ENCODE data around the gene VWDE.
A peak's percentile ranks its signal among the peaks of the same experiment; 100 is the strongest.
"Not testable (repeated sequence)": the region's sequence is repeated elsewhere in the genome, so short reads cannot be mapped to it uniquely, and the experiment has no call there.

The VWDE gene

DNA sequence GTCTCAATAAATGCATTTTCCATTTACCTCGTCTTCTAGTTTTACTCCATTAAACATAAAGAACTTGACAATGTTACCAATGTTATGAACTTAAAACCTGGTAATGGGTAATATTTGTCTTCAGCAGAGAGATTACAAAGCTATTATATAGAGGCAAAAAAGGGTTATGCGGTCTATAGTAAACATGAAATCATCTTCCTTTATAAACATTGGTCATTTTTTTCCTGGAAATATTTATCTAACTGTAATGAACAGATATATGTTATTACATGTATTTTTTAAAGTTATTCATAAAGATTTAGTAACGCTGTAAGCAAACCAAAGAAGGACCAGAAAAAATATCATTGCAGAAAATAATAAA is 1.3 kb downstream of the VWDE start:
- no peak for DNase-seq (ENCODE audit: low read depth in 2 of 3, low spot score in 1 of 3)

DNA sequence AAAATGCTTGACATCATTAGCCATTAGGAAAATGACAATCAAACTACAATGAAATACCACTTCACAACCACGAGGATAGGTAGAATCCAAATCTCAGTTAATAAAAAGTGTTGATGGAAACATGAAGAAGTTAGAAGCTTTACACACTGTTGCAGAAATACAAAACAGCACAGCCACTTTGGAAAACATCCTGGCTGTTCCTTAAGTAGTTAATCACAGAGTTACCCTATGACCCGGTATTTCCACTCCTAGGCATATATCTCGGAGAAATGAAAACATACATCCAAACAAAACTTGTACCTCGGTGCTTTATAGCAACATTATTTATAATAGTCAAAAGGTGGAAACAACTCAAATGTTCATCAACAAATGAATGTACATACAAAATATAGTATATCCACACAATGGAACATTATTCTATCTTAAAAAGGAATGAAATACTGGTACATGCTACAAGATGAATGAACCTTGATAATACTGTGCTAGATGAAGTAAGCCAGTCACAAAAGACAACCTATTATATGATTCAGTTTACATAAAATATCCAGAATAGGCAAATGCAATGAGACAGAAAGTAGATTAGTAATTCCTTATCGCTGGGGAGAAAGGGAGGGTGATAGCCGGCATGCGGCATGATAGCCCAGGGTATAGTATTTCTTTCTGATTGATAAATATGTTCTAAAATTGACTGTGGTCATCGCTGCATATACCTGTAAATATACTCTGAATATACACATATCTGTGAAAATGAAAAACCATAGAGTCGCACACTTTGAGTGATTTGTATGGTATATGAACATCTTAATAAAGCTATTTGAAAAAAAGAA is 1.9 kb downstream of the VWDE start:
- no peak for DNase-seq (ENCODE audit: low read depth in 2 of 3, low spot score in 1 of 3)

DNA sequence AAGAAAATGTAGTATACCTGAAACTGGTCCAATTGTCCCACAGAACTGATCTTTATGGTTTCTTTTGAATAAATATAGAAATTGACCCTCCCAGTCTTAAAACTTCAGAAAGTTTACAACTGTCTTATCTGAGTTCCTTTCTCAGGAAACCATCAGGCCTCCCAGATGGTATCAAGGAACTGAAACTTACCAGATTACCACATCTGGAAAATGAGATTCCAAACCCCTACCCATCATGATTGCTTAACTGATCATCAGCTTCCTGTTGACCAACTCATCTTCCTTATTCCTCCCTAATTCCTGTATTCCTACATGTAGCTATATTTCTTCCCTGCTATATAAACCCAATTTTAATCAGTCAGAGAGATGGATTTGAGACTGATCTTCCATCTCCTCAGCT is 5.5 kb downstream of the VWDE start:
- no peak for DNase-seq (ENCODE audit: low read depth in 2 of 3, low spot score in 1 of 3)

DNA sequence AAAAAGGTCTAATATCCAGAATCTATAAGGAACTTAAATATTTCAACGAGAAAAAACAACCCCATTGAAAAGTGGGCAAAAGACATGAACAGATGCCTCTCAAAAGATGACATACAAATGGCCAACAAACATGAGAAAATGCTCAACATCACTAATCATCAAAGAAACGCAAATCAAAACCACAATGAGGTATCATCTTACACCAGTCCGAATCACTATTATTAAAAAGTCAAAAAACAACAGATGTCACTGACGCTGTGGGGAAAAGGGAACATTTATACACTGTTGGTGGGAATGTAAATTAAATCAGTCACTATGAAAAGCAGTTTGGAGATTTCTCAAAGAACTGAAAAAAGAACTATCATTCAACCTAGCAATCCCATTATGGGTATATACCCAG is 6.0 kb downstream of the VWDE start:
- DNase-seq (ENCODE audit: low read depth in 2 of 3, low spot score in 1 of 3), result no peak

DNA sequence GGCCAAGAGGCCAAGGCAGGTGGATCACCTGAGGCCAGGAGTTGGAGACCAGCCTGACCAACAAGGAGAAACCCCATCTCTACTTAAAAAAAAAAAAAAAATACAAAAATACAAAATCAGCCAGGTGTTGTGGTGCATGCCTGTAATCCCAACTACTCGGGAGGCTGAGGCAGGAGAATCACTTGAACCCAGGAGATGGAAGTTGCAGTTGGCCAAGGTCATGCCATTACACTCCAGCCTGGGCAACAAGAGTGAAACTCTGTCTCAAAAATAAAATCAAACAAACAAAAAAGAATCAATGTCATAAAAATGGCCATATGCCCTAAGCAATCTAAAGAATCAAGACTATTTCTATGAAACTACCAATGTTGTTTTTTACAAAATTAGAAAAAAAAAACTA is 7.0 kb downstream of the VWDE start:
- DNase-seq (ENCODE audit: low read depth in 2 of 3, low spot score in 1 of 3), result not testable (repeated sequence)

DNA sequence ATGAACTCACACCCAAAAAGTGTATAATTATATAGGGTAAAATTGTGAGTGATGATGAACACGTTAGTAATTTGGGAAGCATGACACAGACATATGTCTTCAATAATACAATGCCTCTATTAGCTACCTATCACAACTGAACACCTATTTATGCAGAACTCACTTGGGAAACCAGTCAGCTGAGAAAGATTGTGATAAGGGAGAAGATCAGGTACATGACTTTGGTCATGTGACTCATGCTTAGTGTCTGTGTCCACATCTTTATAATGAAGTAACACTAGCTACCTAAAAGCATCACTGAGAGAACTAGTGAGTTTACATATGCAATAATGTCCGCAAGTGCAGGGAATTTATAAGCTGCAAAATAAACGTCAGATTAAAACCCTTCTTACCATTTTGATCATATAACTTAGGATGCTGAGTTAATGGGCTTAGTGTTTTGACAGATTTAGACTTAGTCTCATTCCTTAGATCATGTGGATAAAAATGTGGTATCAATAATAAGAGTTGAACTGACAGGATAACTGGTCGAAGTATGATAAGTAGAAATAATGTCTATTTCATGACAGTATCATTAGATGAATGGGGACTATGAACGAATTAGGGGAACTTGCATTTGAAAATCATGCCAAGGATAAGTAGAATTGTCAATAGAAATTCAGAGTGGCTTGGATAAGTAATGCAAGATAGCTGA is 11.6 kb downstream of the VWDE start:
- no peak for DNase-seq (ENCODE audit: low read depth in 2 of 3, low spot score in 1 of 3)

DNA sequence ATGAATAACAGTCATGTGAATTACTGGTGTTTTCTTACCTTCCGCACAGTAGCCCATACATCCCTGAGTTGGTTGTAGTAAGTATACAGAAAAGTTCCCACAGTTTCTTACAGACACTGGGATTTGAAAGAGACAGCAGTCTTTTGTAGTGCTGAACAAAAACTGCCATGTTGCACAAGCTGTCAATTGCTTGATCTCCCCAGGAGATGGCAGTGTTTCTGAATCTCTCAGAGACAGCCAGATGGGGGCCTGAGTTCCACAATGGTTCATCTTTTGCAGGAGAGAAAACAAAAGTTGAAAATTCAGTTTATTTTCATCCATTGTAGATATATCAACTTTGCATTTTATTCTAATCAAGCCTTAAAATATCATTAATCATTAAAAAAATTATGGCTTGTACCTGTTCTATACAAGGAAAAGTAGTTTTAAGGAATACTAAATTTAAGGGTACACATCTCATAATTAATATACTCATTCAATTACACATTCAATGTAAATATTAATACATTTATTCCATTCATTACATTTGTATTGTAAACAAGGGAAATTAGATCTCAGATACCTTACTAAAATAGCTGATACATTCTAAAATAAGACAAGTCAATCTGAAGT is 14.5 kb downstream of the VWDE start:
- DNase-seq (ENCODE audit: low read depth in 2 of 3, low spot score in 1 of 3), result peak in 1 of 3 donors; percentile 30

DNA sequence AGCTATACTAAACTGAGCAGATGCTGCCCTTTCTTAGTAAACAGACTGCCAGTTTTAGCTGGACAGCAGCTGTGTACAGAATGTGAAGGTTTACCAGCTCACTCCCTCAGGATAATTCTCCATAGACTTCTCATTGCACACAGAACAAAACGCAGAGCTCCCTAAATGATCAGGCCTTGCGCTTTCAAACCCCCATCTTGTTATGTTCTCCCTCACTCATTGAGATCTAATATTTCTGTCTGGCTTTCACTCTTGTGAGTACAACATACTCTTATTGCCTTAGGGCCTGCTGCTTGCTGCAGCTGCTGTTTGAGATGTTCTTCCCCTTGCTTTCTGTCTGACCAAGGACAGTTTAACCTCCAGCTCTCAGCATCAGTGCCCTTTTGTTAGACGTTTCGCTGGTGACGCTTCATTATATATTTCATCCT is 17.3 kb downstream of the VWDE start:
- DNase-seq (ENCODE audit: low read depth in 2 of 3, low spot score in 1 of 3), result no peak

DNA sequence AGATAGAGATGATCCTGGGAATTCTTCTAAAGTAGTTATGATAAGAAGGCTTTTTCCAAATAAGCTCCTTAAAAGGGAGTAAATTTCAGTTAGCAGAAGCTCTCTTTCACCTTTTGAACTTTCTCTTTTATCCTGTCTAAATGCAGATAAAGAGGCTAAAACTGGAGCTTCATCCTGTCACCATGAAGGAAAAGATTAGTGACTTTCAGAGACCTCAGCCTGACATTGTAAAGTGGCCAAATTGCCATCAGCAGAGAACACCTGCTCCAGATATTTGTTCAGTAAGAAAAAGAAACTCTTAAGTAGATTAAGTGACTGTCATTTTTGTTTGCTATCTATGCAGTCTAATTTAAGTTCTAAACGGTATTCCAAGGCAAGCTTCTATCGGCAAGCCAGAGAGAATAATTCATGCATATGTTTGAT is 18.3 kb downstream of the VWDE start:
- DNase-seq (ENCODE audit: low read depth in 2 of 3, low spot score in 1 of 3), result no peak

DNA sequence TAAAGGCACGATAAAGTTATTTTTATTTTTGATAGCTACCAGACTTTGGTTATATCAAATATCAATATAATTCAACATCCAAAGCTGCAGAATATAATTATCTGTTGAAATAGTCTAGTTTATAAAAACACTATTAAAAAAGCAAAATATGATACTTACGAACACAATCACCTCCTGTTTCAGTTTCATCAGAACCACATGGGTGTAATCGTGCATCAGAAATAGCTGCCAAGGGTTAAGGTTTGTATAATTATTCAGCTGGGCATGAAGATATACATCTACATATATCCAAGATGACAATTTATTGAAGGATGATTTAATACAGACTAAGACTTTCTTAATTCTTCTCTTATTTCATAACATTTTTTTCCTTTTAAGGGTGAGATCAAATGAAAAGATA is 20.3 kb downstream of the VWDE start:
- DNase-seq (ENCODE audit: low read depth in 2 of 3, low spot score in 1 of 3), result no peak

DNA sequence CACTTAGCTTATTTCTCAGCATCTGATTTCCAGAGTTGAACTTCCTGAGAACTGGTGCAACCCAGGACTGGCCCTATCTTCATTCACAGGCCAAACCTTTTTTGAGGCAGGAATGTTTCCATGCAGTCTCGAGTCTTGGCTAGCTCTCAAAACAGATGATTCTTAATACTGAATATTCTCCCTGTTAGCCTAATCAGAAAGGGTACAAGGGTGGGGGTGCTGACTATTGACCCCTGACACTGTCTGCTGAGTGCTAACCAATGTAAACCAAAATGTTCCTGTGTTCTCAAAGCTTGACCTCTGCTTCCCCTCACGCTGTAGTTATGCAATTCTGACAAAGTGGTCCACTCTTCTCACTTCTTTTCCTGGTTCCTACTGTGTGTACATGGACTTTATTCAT is 25.3 kb downstream of the VWDE start:
- DNase-seq (ENCODE audit: low read depth in 2 of 3, low spot score in 1 of 3), result no peak

DNA sequence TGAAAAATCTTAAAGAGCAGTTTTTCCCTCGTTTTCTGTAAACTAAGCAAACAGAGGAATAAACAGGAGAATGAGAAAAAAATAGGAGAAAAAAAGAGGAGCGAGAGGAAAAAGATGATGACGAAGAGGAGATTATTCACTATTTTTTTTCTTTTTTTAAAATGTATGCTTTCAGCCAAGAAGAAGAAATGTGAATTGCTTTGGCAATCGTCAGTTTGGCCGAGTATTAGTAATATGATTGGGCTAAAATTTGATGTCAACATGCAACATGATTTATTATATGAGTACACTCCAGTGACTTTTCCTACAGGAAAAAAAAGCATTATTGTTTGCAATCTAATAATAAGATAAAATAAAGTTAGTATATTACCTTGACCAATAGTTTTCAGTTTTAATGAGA is 26.3 kb downstream of the VWDE start:
- no peak for DNase-seq (ENCODE audit: low read depth in 2 of 3, low spot score in 1 of 3)

DNA sequence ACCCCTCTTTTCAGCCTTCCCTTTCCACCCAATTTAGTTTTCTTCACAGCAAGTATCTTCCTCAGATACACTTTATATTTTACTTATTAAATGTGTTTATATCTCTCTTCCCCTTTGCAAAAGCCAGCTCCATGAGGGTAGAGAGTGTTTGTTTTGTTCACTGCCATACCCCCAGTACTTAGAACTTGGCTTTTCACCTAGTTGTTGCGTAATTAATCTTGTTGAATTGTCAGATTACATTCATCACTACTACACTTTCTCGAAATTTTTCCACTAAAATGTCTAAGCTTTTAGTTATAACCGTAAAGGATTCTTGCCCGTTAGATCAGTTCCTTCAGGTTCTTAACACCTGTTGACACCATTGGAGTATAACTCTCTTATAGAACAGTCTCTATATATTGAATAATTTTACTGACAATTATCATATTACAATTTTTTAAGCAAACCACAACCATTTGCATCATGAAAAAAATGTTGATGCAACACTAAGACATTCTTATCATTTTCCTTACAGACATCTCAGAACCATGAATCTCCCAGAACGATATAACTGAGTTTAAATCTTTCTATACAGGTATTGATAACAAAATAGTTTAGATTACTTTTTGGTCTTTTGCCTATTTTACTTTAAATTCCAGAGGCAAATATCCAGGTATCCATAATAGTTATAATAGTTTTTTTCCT is 29.9 kb downstream of the VWDE start:
- no peak for DNase-seq (ENCODE audit: low read depth in 2 of 3, low spot score in 1 of 3)

DNA sequence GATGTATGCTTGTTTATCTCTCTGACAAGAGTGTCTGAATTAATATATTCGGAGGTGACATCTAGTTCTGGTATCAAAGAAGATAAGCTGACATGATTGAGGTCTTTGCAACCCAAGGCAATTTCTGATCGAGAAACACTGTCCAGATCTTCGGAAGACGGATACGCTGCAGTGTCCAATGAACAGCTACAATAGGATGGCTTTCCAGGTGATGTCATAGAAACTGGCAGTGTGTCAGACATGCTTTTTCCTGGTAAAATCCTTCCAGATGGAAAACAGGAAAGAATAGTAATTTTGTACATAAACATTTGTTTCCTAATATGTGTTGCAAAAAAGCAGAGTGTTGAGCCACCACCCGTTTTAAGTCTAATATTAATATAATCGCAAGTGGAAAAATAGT is 33.4 kb downstream of the VWDE start:
- no peak for DNase-seq (ENCODE audit: low read depth in 2 of 3, low spot score in 1 of 3)

DNA sequence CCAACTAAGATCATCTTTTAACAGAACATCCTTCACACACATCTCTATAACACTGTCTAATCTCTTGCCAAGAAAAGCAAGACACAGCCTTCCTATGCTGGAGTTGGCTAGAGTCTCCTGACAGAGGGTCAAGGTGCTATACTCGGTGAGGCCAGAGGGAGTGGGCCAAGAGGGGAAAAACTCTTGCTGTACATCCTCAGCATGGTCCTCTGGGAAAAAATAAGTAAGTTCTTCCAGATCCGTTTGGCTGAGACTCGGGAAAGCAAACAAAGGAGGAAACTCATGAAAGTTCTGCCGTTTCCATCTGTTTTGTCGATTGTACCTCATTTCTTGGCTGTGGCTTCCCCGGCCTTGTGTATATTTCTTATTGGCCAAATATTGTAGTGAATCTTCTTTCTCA is 33.9 kb downstream of the VWDE start:
- no peak for DNase-seq (ENCODE audit: low read depth in 2 of 3, low spot score in 1 of 3)

DNA sequence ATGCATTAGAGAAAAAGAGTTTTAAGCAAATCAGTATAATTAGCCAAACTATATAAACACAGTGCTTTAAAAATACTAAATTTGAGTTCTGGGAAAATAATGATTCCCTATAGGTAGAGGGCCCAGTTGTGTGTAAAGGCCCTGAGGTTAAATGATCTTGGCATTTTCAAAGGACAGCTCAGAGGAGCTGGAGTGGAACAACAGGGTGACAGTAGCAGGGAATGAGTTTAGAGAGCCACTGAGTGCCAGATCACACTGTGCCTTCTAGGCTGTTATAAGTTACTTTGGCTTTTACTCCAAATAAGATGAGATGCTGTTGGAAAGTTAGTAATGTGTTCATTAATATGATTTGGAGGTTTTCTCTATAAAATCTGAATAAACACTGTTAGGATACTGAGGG is 34.6 kb downstream of the VWDE start:
- DNase-seq (ENCODE audit: low read depth in 2 of 3, low spot score in 1 of 3), result no peak

DNA sequence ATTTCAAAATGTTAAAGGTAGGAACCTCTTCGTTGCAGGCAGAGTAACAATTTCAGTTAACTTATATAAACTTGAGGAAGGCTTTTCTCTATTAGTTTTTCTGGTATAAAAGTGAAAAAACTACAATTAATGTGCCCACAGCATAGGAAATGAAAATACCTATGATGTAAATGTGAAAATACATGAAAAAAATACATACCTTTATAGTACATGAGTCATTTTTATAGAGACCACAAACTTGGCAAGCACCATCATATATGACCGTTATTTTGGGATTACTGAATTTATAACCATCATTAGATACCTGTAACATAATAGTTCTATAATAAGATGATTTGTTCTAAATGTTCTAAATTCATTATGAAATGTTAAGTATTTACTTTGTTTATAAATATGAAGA is 42.7 kb downstream of the VWDE start:
- DNase-seq (ENCODE audit: low read depth in 2 of 3, low spot score in 1 of 3), result no peak

DNA sequence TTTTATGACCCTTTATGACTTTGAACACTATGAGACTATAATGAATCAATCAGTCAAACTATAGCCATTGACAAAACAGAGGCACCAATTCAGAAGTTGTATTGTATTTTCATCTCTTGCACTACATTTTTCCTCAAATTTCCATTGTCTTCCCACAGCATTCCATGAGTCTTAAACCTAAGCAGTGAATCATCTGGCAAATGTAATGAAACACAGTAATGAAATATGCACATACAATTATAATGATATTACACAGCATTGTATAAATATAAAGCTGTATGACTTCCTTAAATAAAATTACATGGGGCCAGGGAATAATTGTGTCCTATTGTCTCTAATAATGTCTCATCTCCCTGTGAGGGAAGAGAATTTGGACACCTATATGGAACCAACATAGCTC is 45.0 kb downstream of the VWDE start:
- no peak for DNase-seq (ENCODE audit: low read depth in 2 of 3, low spot score in 1 of 3)

DNA sequence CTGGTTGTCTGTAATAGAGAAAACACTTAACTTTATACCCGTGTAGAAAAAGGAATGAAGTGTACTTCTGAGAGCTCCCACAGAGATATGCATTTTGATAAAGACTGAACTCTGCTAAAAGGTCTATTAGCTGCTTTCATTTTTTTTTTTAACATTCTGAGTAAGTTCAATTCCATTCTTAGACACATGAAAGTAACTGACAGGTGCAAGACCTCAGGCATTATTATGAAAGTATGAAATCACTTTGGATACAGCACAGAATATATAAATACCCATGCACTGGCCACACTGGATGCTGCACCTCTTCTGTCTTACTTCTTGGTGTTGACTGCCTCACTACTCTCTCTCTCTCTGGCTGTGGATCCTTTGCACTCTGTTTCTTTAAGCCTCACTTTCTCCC is 46.2 kb downstream of the VWDE start:
- no peak for DNase-seq (ENCODE audit: low read depth in 2 of 3, low spot score in 1 of 3)

DNA sequence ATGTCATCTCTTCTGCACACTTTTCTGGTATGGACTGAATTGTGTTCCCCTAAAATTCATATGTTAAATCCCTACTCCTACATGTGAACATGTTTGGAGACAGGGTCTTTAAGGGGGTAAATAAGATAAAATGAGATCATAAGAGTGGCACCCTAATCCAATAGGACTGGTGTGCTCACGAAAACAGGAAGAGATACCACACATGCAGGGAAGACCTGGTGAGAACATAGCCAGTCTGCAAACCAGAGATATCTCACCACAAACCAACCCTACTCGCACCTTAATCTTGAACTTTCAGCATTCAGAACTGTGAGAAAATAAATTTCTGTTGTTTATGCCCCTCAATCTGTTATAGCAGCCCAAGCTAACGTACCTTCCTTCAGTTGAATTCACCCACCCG is 51.8 kb downstream of the VWDE start:
- DNase-seq (ENCODE audit: low read depth in 2 of 3, low spot score in 1 of 3), result no peak

DNA sequence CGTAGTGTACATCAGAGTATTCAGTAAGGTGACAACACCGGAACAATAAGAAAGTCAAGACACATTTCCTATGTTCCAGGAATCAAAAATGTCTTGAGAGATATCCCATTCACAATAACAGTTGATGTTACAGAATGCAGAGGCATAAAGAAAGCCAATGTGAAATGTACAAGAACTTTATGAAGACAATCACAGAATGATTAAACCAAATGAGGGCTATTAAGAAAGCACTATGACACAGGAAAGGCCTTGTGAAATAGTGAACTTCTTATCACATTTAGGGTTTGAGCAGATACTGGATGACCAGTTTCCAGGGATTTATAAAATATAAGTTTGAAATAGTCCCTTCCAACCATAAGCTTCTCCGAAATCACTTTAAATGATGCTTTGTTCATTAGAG is 52.7 kb downstream of the VWDE start:
- DNase-seq (ENCODE audit: low read depth in 2 of 3, low spot score in 1 of 3), result no peak

DNA sequence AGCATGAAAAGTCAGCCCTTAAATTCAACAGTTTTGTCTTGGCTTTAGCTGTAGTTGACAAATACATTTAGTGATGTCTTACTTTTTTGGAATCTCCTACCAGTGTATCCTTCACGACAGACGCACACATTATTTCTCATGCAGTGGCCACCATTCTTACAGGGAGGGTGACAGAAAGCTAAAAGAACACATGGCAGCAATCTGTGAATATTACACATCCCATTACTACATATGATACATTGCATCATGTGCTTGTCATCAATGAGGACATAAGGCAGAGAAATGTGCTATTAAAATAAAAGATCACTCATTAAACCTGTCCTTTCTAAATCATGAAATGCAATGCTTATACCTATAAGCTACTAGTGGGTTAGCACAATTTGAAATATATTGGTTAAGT is 66.6 kb downstream of the VWDE start:
- no peak for DNase-seq (ENCODE audit: low read depth in 2 of 3, low spot score in 1 of 3)

All from stimulated activated CD4-positive, alpha-beta T cell treated with anti-CD3 and anti-CD28 coated beads, Interleukin-12 subunit alpha, Interleukin-12 subunit beta, amount 100 ng/mL, for 48 hours (primary cell).